ENCODE data around the gene WNT6.
A peak's percentile ranks its signal among the peaks of the same experiment; 100 is the strongest.
"Not testable (repeated sequence)": the region's sequence is repeated elsewhere in the genome, so short reads cannot be mapped to it uniquely, and the experiment has no call there.

WNT6 gene

DNA sequence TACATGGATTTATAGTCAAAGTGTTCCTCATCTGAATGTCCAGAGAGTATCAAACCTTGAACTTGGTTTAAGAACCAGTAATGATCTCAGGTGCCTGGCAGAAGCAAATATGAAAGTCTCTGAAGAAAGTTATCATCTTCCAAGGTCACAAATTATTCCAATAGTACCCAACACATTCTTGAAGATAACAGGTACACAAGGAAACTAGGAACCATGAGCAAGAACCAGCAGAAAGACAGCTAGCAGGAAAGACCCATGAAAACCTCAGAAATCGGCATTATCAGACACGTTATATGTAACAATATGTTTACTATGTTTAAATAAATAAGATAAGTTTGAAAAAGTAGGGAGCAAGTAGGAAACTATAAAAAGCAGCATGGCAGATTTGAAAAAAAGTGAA lies 22.1 kb upstream of the WNT6 start:
- no peaks in the 10 kb centered on the region for H3K36me3 Mint-ChIP-seq (ENCODE audit: low read depth)
- H3K4me3 Mint-ChIP-seq: no peak overlapping the region
- H3K9me3 Mint-ChIP-seq: peaks cover 4% of the 10 kb centered on the region
- peaks cover 46% of the 10 kb centered on the region for H3K27me3 Mint-ChIP-seq (ENCODE audit: low read depth)
- H3K27ac Mint-ChIP-seq: no peak overlapping the region
- H3K4me1 Mint-ChIP-seq (ENCODE audit: low read depth): no peaks in the 10 kb centered on the region
- no peak for DNase-seq (ENCODE audit: low spot score)

GRCh38 chr2:218839430-218839829 lies 20.2 kb upstream of the WNT6 start:
- Mint-ChIP-seq H3K4me3 (no peak overlapping the region), H3K9me3 (peaks cover 7% of the 10 kb centered on the region), H3K27ac (no peak overlapping the region), H3K27me3 (ENCODE audit: low read depth) (peaks cover 38% of the 10 kb centered on the region), H3K36me3 (ENCODE audit: low read depth) (no peaks in the 10 kb centered on the region), H3K4me1 (ENCODE audit: low read depth) (no peaks in the 10 kb centered on the region)
- DNase-seq (ENCODE audit: low spot score): no peak

- peaks cover 7% of the 10 kb centered on the region for H3K9me3 Mint-ChIP-seq
Observed at GRCh38 chr2:218839888-218840287, 19.7 kb upstream of the WNT6 start.

DNA sequence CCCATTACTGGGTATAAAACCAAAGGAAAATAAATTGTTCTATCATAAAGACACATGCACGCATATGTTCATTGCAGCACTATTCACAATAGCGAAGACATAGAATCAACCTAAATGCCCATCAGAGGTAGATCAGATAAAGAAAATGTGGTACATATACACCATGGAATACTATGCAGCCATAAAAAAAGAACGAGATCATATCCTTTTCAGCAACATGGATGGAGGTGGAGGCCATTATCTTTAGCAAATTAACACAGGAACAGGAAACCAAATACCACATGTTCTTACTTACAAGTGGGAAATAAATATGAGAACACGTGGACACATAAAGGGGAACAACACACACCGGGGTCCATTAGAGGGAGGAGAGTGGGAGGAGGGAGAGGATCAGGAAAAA lies 15.3 kb upstream of the WNT6 start:
- H3K36me3 Mint-ChIP-seq (ENCODE audit: low read depth); H3K4me3 Mint-ChIP-seq; H3K9me3 Mint-ChIP-seq; DNase-seq (ENCODE audit: low spot score); H3K27ac Mint-ChIP-seq; H3K4me1 Mint-ChIP-seq (ENCODE audit: low read depth): not testable (repeated sequence)
- H3K27me3 Mint-ChIP-seq (ENCODE audit: low read depth): peaks cover 13% of the 10 kb centered on the region

More at GRCh38 chr2:218839888-218840287, 19.7 kb upstream of the WNT6 start:
- Mint-ChIP-seq H3K4me3 (no peak overlapping the region), H3K36me3 (ENCODE audit: low read depth) (no peaks in the 10 kb centered on the region), H3K27me3 (ENCODE audit: low read depth) (peaks cover 37% of the 10 kb centered on the region), H3K4me1 (ENCODE audit: low read depth) (no peaks in the 10 kb centered on the region), H3K27ac (no peak overlapping the region)
- DNase-seq (ENCODE audit: low spot score): no peak

GRCh38 chr2:218846963-218847362 lies 12.6 kb upstream of the WNT6 start:
- not testable (repeated sequence) for DNase-seq (ENCODE audit: low spot score); H3K4me1 Mint-ChIP-seq (ENCODE audit: low read depth); H3K4me3 Mint-ChIP-seq; H3K36me3 Mint-ChIP-seq (ENCODE audit: low read depth); H3K9me3 Mint-ChIP-seq; H3K27ac Mint-ChIP-seq; H3K27me3 Mint-ChIP-seq (ENCODE audit: low read depth)

GRCh38 chr2:218849721-218850120 lies 9.9 kb upstream of the WNT6 start:
- peaks cover 5% of the 10 kb centered on the region for H3K4me1 Mint-ChIP-seq (ENCODE audit: low read depth)
- no peaks in the 10 kb centered on the region for H3K36me3 Mint-ChIP-seq (ENCODE audit: low read depth)
- H3K27ac Mint-ChIP-seq: no peak overlapping the region
- no peaks in the 10 kb centered on the region for H3K9me3 Mint-ChIP-seq
- DNase-seq (ENCODE audit: low spot score): no peak
- no peak overlapping the region for H3K4me3 Mint-ChIP-seq
- H3K27me3 Mint-ChIP-seq (ENCODE audit: low read depth): peaks cover 22% of the 10 kb centered on the region

DNA sequence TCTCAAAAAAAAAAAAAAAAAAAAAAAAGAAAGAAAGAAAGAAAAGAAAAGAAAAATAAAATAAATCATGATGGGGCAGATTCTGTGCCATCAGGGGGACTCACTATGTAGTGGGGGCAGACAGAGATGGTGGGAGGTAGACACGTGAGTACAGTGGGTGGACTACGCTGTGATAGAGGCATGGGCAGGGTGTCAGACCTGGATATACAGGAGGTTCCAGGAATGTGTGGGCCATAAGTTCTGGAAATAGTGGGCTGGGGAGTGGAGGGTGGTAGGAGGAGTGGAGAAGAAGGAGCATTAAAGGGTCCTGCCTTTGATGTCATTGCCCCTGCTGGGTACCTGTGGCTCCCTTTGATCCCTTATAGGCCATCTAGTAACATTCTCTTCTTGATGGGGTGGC lies 8.8 kb upstream of the WNT6 start:
- H3K9me3 Mint-ChIP-seq: no peaks in the 10 kb centered on the region
- H3K4me3 Mint-ChIP-seq: no peak overlapping the region
- no peak for DNase-seq (ENCODE audit: low spot score)
- no peak overlapping the region for H3K27ac Mint-ChIP-seq
- H3K4me1 Mint-ChIP-seq (ENCODE audit: low read depth): peaks cover 5% of the 10 kb centered on the region
- H3K36me3 Mint-ChIP-seq (ENCODE audit: low read depth): no peaks in the 10 kb centered on the region
- H3K27me3 Mint-ChIP-seq (ENCODE audit: low read depth): peaks cover 31% of the 10 kb centered on the region

DNA sequence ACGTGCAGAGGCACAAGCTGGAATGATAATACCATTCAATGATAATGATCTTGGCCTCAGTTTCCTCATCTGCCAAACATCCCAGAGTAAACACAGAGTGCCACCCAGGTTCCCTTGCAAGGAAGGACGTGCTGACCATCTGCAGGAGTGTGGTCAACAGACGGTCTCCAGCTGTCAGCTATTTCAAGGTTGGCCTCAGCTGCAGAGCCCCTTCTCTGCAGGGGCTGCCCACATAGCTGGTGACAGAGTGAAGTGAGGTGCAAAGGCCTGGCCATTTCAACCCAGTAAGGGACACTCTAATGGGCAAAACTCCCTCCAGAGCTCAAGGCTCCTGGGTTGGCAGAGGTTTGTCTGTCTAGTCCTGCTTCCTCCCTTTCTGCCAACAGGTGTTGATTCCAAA lies 8.3 kb upstream of the WNT6 start:
- Mint-ChIP-seq H3K27me3 (ENCODE audit: low read depth) (peaks cover 36% of the 10 kb centered on the region), H3K36me3 (ENCODE audit: low read depth) (no peaks in the 10 kb centered on the region), H3K4me1 (ENCODE audit: low read depth) (peaks cover 5% of the 10 kb centered on the region), H3K27ac (no peak overlapping the region), H3K4me3 (no peak overlapping the region), H3K9me3 (no peaks in the 10 kb centered on the region)
- no peak for DNase-seq (ENCODE audit: low spot score)

- H3K36me3 Mint-ChIP-seq (ENCODE audit: low read depth): no peaks in the 10 kb centered on the region
- peak; percentile 44 for DNase-seq (ENCODE audit: low spot score)
- H3K27ac Mint-ChIP-seq: no peak overlapping the region
- peaks cover 52% of the 10 kb centered on the region for H3K27me3 Mint-ChIP-seq (ENCODE audit: low read depth)
- H3K4me3 Mint-ChIP-seq: no peak overlapping the region
- H3K4me1 Mint-ChIP-seq (ENCODE audit: low read depth): peaks cover 5% of the 10 kb centered on the region
- H3K9me3 Mint-ChIP-seq: no peaks in the 10 kb centered on the region
Observed at GRCh38 chr2:218852911-218853667, 6.5 kb upstream of the WNT6 start.

DNA sequence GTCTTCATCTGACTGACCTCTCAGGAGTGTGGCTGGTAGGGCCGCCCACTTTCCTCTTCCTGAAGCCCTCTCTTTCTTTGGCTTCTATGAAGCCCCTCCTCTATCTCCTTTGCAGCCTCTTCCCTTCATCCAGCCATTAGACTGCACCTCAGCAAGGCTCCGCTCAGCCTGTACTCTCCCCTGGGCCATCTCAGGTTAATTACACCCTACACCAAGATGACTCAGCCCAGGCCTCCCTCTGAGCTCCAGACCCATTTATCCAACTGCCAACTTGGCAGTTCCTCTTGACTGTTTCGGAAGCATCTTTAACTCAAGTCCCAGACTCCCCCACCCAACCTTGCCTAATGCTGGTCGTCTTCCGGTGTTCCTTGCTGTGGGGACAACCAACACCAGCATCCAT lies 5.8 kb upstream of the WNT6 start:
- no peaks in the 10 kb centered on the region for H3K9me3 Mint-ChIP-seq
- no peak overlapping the region for H3K27ac Mint-ChIP-seq
- peaks cover 59% of the 10 kb centered on the region for H3K27me3 Mint-ChIP-seq (ENCODE audit: low read depth)
- no peak overlapping the region for H3K4me3 Mint-ChIP-seq
- peaks cover 5% of the 10 kb centered on the region for H3K4me1 Mint-ChIP-seq (ENCODE audit: low read depth)
- no peaks in the 10 kb centered on the region for H3K36me3 Mint-ChIP-seq (ENCODE audit: low read depth)
- no peak for DNase-seq (ENCODE audit: low spot score)

DNA sequence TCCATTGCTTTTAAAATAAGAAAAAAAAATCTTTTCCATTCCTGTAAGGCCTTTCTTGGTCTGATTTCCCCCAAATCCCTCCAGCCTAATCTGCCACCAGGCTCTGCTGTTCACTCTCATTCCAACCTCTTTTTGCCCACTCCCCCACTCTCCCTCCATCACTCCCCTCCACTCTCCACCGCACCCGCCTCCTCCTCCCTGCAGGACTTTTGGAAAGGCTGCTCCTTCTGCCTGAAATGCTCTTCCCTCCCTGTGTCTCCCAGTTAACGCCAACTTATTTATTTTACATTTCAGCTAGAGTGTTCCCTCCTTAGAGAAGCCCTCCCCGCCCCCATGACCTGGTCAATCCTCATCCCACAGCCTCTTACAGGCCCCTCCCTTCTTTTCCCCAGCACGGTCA lies 4.7 kb upstream of the WNT6 start:
- Mint-ChIP-seq H3K9me3 (no peaks in the 10 kb centered on the region), H3K4me3 (no peak overlapping the region), H3K27ac (no peak overlapping the region), H3K27me3 (ENCODE audit: low read depth) (peaks cover 64% of the 10 kb centered on the region), H3K4me1 (ENCODE audit: low read depth) (peaks cover 5% of the 10 kb centered on the region), H3K36me3 (ENCODE audit: low read depth) (no peaks in the 10 kb centered on the region)
- DNase-seq (ENCODE audit: low spot score): no peak

DNA sequence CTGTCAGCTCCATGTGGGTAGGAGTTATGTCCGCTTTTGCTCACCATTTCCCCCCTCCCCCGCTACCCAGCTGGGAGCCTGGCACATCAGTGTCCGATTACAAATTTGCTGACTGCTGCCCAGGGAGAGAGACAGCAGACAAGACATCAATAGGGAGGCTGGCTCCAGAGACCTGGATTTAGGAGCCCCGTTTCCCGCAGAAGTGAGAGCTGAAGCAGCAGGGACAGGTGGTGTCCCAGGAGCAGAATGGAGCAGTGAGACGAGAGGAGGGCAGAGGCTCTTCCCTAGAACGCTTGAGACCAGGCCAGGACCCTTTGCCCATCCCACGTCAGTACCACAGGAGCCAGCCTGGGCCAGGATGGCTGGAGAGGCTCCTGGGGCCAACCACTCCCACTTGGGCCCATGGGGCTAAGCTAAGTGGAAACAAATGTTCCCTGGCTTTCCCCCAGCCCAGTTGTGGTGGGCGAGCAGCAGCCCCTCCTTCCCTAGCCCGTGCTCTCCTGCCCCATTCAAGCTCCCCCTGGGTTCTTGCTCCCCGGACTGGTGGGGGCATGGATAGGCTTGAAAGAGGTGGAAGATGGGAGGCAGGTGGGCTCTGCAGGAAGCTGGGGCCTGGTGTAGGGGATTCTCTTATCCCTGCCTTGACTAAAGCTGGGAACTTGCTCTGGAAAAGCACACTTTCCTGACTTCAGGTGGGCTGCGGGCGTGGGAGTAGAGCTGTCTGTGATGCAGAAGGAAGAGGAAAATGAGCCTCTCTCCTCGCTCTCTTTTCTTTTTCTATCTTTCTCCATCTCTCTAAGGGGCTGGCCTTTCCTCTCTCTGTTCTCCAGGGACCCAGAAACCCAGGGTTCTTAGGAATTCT lies 4.1 kb upstream of the WNT6 start:
- H3K4me3 Mint-ChIP-seq: no peak overlapping the region
- no peak overlapping the region for H3K27ac Mint-ChIP-seq
- DNase-seq (ENCODE audit: low spot score): no peak
- no peaks in the 10 kb centered on the region for H3K9me3 Mint-ChIP-seq
- H3K36me3 Mint-ChIP-seq (ENCODE audit: low read depth): no peaks in the 10 kb centered on the region
- peaks cover 70% of the 10 kb centered on the region for H3K27me3 Mint-ChIP-seq (ENCODE audit: low read depth)
- H3K4me1 Mint-ChIP-seq (ENCODE audit: low read depth): peaks cover 7% of the 10 kb centered on the region

DNA sequence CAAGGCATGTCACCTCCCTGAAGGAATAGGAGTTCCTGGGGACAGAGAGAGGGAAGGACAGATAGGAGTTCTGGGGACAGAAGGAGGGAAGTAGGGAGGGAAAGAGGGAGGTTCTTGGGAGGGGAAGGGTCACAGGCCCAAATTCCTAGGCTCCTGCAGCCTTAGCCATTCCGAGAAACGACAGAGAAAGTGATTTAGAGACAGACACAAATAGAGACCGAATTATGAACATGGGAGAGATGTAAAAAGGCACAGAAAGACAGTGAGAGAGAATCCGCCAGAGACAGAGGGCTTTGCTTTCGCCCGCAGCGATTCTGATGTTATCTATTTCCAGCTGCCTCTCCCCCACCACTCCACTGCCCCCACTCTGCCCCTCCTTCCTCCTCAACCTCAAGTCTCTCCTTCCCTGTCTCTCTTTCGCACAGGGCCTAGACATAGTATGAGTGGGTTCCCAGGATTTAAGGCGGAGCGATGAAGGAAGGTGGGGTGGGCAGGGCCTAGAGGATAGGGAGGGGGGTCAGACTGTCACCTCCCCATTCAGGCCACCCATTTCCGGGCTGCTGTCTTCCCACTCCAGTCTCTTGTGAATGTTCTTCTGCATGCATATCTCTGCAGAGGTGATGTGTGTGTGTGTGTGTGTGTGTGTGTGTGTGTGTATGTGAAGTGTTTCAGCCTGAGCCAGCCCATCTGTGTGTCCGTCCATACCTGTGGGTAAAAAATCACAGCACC lies 3.3 kb upstream of the WNT6 start:
- Mint-ChIP-seq H3K4me3 (no peak overlapping the region), H3K4me1 (ENCODE audit: low read depth) (peaks cover 9% of the 10 kb centered on the region), H3K36me3 (ENCODE audit: low read depth) (no peaks in the 10 kb centered on the region), H3K9me3 (no peaks in the 10 kb centered on the region), H3K27ac (no peak overlapping the region), H3K27me3 (ENCODE audit: low read depth) (peaks cover 77% of the 10 kb centered on the region)
- no peak for DNase-seq (ENCODE audit: low spot score)

GRCh38 chr2:218856896-218857243 lies 2.7 kb upstream of the WNT6 start:
- H3K4me3 Mint-ChIP-seq: no peak overlapping the region
- peaks cover 9% of the 10 kb centered on the region for H3K4me1 Mint-ChIP-seq (ENCODE audit: low read depth)
- H3K27ac Mint-ChIP-seq: no peak overlapping the region
- no peaks in the 10 kb centered on the region for H3K9me3 Mint-ChIP-seq
- no peak for DNase-seq (ENCODE audit: low spot score)
- H3K27me3 Mint-ChIP-seq (ENCODE audit: low read depth): peaks cover 82% of the 10 kb centered on the region
- no peaks in the 10 kb centered on the region for H3K36me3 Mint-ChIP-seq (ENCODE audit: low read depth)
